Activated CD4-positive, CD25-positive, alpha-beta regulatory T cell (primary cell): ENCODE measurements around the gene MRPS34.

Source experiments
- DNase-seq, 4 experiments: peaks; one replicate each; lab custom pipeline; 2025; lab: John Stamatoyannopoulos, UW

MRPS34 gene

GRCh38 chr16:1727651-1728624 lies 45.0 kb downstream of the MRPS34 start:
- no peak for DNase-seq

GRCh38 chr16:1726661-1727502 lies 46.1 kb downstream of the MRPS34 start:
- DNase-seq, result no peak

GRCh38 chr16:1724491-1724890 lies 48.4 kb downstream of the MRPS34 start:
- DNase-seq, result no peak

- DNase-seq, result peak in 1 of 4 experiments; percentile 5
Observed at GRCh38 chr16:1723450-1724147, 49.3 kb downstream of the MRPS34 start.
